NT2/D1 (cell line): Measurements from ENCODE around the gene TRABD2B.

Source experiments
- DNase-seq: peaks from one replicate; pipeline ENCODE4 v3.0.0-alpha.2; 2011; ENCODE audit warnings: low read depth, low spot score
- H3K27me3 ChIP-seq: 2 replicates; pipeline ENCODE4 v1.6.0; 2011; ENCODE audit warnings: mild to moderate bottlenecking; ENCODE audit not compliant: insufficient read length, insufficient read depth
- H3K36me3 ChIP-seq: 2 replicates; pipeline ENCODE4 v1.6.1; 2011; ENCODE audit warnings: mild to moderate bottlenecking, low read length, mixed read lengths; ENCODE audit not compliant: insufficient read depth, insufficient read length
- H3K4me1 ChIP-seq: 2 replicates; pipeline ENCODE4 v1.5.1; 2011; ENCODE audit not compliant: insufficient read depth, insufficient read length
- H3K4me3 ChIP-seq: 2 replicates; pipeline ENCODE4 v1.5.1; 2011; ENCODE audit warnings: low read depth; ENCODE audit not compliant: insufficient read length
- H3K9ac ChIP-seq: 2 replicates; pipeline ENCODE4 v1.6.0; 2011; ENCODE audit warnings: low read depth; ENCODE audit not compliant: insufficient read length
- H3K9me3 ChIP-seq: 2 replicates; pipeline ENCODE4 v1.5.1; 2011; ENCODE audit warnings: mild to moderate bottlenecking, low read length; ENCODE audit not compliant: insufficient read depth
- SUZ12 ChIP-seq: IDR thresholded peaks from 2 replicates; pipeline ENCODE4 v1.6.1; 2011; ENCODE audit not compliant: insufficient read length, insufficient read depth; ENCODE audit errors: extremely low read depth
- YY1 ChIP-seq: IDR thresholded peaks from 2 replicates; pipeline ENCODE4 v1.6.1; 2011; ENCODE audit not compliant: insufficient read length, insufficient read depth
- ZNF274 ChIP-seq: IDR thresholded peaks from 2 replicates; pipeline ENCODE4 v1.6.1; 2011; ENCODE audit warnings: mild to moderate bottlenecking, low read depth, low read length

The TRABD2B gene

GRCh38 chr1:47998396-47998990 is 1.3 kb upstream of the TRABD2B start:
- Histone ChIP-seq H3K27me3 (peaks cover 36% of the 10 kb centered on the region), H3K4me1 (peaks cover 20% of the 10 kb centered on the region), H3K9me3 (no peaks in the 10 kb centered on the region), H3K9ac (no peak overlapping the region), H3K4me3 (no peak overlapping the region), H3K36me3 (peaks cover 14% of the 10 kb centered on the region)
- no peak for TF ChIP-seq SUZ12
- no peak for DNase-seq

- Histone ChIP-seq H3K4me3 (peak overlapping the region; percentile 76), H3K27me3 (peaks cover 36% of the 10 kb centered on the region), H3K9ac (peak overlapping the region; percentile 87), H3K9me3 (no peaks in the 10 kb centered on the region), H3K4me1 (peaks cover 16% of the 10 kb centered on the region), H3K36me3 (peaks cover 31% of the 10 kb centered on the region)
- no peak for DNase-seq
- no peak for TF ChIP-seq SUZ12
- no peak for TF ChIP-seq ZNF274
- TF ChIP-seq YY1, result no peak
Observed at GRCh38 chr1:47996406-47997226, 569 bp downstream of the TRABD2B start.

GRCh38 chr1:47996060-47996405 is 1.2 kb downstream of the TRABD2B start:
- Histone ChIP-seq H3K36me3 (peaks cover 35% of the 10 kb centered on the region), H3K27me3 (peaks cover 36% of the 10 kb centered on the region), H3K9me3 (no peaks in the 10 kb centered on the region), H3K9ac (peak overlapping the region; percentile 87), H3K4me3 (peak overlapping the region; percentile 76), H3K4me1 (peaks cover 13% of the 10 kb centered on the region)
- TF ChIP-seq YY1 (no peak), SUZ12 (no peak), ZNF274 (no peak)
- DNase-seq, result no peak

DNA sequence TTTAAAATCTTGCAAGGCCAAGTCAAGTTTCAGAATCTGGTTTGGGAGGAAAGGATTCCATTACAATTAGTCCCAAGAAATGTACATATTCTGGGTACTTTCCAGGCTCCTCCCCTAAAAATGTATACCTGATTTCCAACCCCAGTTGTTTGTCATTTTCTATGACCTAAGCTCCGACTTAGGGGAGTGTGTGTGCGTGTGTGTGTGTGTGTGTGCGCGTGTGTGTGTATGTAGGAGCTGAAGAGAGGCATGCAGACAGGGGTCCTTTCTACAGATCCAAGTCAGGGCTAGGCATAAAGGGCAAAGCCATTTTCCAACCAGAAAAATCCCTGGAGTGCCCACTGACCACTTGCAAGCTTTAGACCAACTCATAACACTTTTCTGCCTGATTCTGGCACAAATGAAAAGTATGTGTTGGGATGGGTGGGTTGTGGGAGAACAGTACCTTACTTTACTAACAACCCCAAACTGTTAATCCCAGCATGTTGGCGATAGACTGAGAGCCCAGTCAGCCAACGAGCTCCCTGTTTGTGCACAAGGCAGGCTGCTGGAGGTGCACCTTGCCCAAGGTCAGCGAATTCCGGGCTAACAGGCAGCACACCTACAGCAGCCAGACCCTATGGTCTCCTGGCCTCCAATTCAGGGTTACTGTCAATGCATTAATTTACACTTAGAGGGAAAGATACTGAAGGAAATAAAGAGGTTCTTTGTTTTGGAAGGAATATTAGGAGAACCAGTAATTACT is 1.7 kb downstream of the TRABD2B start:
- Histone ChIP-seq H3K9ac (peak overlapping the region; percentile 87), H3K4me1 (peaks cover 10% of the 10 kb centered on the region), H3K4me3 (peak overlapping the region; percentile 76), H3K36me3 (peaks cover 38% of the 10 kb centered on the region), H3K27me3 (peaks cover 36% of the 10 kb centered on the region), H3K9me3 (no peaks in the 10 kb centered on the region)
- TF ChIP-seq SUZ12 (no peak), ZNF274 (no peak), YY1 (no peak)
- DNase-seq, result no peak

DNA sequence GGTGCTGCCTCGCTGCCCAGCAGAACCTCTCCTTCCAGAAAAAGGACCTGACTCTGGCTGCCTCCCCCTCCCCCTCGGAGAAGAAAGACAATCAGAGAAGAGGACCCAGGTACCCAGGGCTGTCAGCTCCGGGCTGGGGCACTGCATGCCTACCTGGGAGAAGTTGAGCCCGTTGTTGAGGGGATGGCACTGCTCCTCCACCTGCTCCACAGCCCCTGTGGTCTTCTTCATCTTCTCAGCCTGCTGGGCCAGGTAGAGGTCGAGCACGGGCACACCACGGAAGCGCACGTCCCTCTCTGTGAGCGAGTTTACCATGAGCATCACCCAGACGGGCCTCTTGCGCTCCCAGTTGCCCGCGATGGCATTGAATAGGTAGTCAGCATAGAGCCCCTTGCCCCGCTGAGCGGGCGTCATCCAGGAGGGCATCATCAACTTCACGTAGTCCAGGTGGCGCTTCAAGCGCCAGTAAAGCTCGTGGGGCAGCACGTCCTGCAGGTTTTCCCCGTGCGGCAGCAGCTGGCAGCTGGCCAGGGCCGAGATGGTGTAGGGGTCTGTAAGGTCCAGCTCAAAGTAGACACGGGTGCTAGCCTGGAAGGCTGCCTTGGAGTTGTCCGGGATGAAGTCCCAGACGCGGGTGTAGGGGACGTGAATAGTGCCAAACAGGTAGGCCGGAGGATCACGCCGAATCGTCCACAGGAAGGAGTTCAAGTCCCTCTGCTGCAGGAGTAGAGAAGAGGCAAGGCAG is 3.1 kb downstream of the TRABD2B start:
- Histone ChIP-seq H3K36me3 (peaks cover 52% of the 10 kb centered on the region), H3K9me3 (no peaks in the 10 kb centered on the region), H3K27me3 (peaks cover 29% of the 10 kb centered on the region), H3K9ac (no peak overlapping the region), H3K4me3 (no peak overlapping the region), H3K4me1 (peaks cover 10% of the 10 kb centered on the region)
- DNase-seq, result no peak
- TF ChIP-seq ZNF274 (no peak), YY1 (no peak), SUZ12 (no peak)

- Histone ChIP-seq H3K27me3 (peaks cover 22% of the 10 kb centered on the region), H3K9ac (no peak overlapping the region), H3K9me3 (no peaks in the 10 kb centered on the region), H3K4me3 (no peak overlapping the region), H3K36me3 (peaks cover 54% of the 10 kb centered on the region), H3K4me1 (peaks cover 10% of the 10 kb centered on the region)
- TF ChIP-seq YY1 (no peak), ZNF274 (no peak), SUZ12 (no peak)
- DNase-seq, result no peak
Observed at GRCh38 chr1:47993416-47993740, 3.8 kb downstream of the TRABD2B start.
